ENCODE data around the gene CPSF3.
"Not testable (repeated sequence)": the region's sequence is repeated elsewhere in the genome, so short reads cannot be mapped to it uniquely, and the experiment has no call there.

Gene CPSF3

DNA sequence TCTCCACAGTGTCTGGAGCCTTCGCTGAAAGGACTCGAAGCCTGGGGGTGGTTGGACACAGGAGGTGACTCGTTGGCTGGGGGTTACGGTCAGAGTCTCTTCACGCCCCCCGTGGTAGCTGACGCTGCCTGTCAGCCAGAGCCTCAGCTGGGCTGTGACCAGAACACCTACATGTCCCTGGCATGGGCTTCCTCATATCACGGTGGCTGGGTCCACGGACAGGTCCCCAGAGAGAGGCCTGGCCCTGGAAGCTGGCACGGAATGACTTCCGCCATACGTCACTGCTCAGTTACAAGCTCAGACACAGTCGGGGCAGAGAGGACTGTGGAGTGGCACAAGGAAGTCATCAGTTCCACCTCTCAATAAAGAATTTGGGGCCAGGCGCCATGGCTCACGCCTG is 28.6 kb upstream of the CPSF3 start:
- no peak for DNase-seq (ENCODE audit: low read depth)

DNA sequence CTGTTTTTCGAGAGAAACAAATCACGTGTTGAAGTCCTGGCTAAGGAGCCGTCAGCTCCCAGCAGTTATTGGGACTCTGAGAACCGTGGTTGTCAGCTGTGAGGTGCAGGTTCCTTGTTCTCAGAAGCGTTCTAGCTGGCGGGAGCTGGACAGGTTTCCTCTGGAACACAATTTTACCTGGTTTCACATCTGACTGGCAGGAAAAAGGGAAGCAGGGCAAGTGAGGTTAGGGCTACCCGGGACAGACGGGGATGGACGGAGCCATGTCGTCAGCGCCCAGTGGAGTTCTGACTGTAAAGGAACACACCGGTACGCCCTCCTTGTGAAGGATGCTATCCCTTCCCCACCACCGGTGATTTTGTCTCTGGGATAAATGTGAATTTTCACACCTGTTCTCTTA is 26.3 kb upstream of the CPSF3 start:
- DNase-seq (ENCODE audit: low read depth): no peak

DNA sequence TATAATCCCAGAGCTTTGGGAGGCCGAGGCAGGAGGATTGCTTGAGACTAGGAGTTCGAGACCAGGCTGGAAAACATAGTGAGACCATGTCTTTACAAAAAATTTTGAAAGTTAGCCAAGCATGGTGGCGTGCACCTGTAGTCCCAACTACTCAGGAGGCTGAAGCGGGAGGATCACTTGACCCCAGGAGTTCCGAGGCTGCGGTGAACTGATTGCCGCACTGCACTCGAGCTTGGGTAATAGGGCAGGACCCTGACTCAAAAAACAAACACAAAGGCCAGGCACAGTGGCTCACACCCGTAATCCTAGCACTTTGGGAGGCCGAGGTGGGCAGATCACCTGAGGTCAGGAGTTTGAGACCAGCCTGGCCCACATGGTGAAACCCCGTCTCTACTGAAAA is 25.2 kb upstream of the CPSF3 start:
- DNase-seq (ENCODE audit: low read depth): not testable (repeated sequence)

DNA sequence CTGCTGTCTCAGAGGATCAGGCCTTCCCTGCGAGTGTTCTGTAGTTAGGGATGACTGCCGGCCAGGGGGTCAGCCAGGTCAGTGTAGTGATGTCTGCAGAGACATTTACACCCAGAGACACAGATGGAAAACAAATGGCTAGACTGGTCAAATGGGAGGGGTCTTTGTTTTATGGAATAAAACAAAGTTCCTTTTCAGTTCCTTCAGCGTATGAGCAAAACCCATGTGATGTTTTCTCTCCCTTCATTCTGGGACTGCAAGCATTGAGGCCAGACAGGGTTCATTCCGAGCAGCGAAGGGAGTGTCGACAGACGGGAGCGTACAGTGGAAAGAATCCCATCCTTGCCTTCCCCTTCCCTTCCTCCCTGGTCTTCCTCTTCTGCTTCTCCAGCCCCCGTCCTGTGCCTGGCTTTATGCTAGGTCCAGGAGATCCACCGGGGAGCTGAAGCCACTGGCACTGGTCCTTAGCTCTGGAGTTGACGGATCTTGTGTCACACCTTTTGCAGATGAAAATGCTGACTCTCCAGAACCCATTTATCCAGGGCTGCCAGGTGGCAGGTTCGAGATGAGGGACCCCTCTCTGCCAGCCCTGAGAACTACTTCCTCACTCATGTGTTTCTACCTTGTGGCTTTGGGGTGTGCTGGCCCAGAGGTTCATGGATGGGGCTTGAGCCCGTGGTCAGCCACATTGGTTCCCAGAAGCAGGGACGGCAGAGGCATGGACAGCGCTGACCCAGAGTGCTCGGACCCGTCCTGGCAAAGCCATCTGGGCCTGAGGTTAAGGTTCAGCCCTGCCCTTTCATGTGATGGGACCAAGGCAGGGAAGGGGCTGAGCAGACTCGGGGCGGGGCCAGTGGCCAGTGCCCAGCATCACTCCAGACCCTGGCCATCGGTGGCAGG is 24.3 kb upstream of the CPSF3 start:
- DNase-seq (ENCODE audit: low read depth): no peak

DNA sequence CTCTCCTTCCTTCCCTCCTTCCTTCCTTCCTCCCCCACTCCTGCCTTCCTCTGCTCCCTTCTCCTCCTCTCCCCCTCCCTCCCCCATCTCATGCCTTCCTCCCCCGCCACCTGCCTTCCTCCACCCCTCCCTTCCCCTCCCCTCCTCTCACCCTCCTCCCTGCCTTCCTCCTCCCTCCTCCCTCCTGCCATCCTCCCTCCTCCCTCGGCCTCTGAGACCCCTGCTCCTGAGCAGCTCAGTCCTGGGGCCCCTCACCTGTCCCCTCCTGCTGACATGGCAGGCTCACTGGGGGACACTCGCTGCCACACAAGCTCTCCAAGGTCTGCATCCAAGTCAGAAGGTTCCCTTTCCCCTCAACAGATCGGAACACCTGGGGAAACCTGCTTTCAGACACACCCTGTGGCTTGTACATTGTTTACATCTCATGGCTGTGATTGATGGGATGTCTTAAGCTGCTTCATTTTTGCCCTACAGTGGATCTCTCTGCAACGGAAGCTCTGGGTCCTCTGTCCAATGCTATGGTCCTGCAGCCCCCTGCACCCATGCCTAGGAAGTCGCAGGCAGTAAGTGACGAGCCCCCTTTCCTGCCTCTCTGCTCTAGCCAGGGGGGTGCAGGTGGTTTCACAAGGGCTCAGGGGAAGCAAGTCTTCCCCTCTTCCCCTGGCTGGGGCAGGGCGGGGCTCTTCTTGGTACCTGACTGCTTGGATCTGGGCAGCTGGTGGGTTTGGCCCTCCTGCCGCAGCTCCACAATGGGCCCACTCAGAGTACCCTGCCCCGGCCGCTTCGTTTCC is 23.0 kb upstream of the CPSF3 start:
- no peak for DNase-seq (ENCODE audit: low read depth)

DNA sequence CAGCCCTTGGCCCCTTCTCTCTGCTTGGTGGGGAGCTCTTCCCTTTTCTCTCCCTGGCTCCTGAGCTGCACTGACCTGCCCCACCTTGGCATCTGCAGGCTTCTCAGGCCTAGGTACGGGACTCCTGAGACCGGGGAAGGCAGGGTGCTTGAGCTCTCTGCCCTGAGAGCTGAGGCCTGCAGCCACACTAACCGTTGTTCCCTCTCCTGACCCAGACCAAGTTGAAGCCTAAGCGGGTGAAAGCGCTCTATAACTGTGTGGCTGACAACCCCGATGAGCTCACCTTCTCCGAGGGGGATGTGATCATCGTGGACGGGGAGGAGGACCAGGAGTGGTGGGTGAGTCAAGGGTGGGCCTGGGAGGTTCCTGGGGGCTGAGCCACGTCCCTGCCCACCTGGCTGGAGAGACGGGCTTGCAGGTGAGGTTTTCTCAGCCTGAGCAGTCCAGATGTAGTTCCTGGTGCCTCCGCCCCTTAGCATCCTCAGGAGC is 22.4 kb upstream of the CPSF3 start:
- DNase-seq (ENCODE audit: low read depth): no peak

DNA sequence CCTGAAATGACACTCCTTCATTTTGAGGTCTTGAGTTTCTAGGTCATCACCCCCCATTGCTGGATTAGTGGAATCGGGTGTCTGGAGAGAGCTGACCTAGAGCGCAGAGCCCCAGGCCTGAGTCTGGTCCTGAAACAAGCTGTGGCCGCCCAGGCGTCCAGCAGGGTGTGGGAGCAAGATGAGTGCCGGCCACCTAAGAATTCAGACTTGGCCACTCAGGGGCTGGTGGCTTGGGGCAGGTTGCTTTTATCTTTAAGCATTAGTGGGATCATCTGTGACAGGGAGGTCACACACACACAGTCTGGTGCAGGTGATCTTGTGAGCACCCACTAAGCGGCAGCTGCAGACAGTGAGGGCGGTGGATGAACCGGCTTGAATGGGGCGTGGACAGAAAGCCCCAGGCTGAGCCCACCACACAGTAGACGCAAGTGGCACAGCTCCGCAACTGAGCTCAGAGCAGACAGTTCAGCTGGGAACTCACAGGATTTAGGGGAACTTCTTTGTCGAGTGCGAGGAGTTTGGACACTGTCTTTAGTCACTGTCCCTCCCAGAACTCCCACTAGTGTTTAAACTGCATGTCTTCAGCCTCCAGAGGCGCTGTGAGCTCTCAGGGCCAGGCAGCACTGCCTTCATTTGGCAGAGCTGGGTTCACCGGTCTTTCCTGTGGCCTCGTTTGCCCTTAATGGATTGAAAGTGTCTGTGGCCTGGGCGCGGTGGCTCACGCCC is 21.6 kb upstream of the CPSF3 start:
- no peak for DNase-seq (ENCODE audit: low read depth)

DNA sequence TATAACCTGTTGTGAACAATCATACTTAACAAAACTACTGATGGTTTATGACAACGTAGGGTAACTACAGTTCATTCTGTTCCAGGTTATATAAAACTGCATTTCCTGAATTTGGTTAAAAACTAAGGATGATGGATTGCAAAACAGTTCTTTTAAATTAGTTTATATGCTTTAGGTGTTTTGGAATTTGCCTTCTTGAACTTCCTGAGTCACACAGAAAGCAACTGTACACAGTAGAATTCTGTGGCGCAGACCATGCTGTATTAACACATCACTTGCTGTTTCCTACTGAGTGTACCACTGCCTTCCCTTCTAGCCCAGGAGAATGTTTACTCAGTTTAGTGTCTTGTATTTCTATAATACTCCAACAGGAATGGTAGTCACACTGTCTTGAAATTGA is 19.5 kb upstream of the CPSF3 start:
- peak; percentile 68 for DNase-seq (ENCODE audit: low read depth)

DNA sequence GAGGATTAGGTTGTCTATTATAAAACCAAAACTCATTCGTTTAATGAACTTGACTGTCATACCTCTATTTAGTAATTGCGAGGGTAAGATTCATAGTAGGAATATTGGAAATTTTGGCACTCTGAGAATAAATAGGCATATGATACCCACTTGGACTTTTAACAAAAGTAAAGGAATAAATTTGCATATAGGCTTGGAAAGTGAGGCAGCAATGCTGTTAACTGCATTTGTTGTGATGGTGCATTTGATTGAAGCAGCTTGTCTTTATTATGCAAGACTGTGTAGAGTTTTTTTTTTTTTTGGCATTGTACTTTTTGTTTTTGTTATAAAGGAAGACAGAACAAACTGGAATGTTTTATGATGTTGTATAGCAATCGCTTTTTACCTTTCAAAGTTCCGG is 19.0 kb upstream of the CPSF3 start:
- DNase-seq (ENCODE audit: low read depth): no peak

DNA sequence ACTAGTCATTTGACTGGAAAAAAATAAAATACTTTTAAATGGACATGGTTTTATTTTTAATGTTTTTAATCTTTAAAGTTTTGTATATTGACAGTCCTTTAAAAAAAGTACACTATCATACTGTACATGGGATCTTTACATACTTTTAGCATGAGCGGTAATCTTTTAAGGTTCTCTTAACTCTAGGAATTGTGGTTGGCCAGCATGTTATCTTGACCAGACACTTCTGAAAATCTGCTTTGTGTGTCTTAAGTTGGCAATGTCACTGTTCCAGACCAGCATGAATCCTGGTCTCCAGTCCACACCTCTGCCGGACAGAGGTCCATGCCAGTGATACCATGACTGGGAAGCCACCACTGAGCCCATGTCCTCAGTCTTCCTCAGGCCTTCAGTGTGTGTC is 17.8 kb upstream of the CPSF3 start:
- DNase-seq (ENCODE audit: low read depth): peak; percentile 62

DNA sequence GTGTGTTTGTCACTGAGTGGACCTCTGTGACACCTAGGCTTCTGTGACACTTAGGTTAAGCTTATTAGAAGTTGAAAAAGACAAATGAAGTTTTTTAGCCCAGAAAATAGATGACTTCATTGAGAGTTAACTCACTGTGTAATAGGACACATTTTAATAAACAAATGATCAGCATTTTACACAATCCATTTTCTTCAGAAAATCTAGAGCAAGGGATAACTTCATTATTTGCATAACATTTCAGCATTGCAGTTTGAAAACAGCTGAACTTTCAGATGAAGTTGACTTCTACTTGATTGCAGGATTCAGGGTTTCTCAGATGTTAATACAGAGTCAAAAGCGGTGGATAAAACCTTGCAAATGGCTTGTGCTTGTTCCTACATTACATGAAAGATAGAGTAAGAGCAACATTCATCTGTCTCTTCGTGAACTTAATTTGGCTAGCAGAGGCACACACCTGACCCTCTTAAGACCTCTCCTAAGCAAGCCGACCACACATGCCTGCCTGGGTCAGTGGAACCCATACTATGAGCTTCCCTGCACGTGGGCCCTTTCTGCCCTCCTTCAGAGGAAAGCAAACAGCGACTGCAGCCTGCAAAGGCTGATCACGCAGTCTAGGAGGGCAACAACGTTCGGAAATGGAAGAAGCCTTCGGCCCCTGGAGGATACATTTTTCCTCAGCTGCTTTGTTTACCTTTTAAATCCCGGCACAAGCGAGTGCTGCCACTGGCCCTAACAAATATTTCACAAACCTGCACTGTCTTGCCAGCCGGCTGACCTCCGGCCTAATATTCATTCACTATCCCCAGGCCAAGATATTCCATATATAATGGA is 16.7 kb upstream of the CPSF3 start:
- no peak for DNase-seq (ENCODE audit: low read depth)

DNA sequence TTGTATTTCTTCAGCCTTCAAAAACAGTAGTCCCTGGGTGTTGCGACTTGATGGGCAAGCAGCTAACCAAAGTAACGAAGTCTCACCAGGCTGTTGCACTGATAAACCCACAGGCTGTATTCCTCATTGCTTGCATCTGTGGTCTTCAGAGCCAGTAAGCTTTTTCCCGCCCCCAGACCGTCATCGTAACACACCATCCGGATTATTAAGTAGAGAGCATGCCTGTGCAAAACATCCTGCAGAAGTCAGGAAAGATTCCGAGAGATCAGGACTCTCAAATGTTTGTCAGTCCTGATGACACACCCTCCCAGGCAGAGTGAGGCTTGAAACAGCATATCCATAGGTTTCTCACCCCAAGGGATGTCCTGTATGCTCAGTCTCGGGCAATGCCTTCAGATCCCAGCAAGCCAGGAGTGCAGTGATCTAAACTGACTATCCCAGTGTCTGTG is 16.1 kb upstream of the CPSF3 start:
- DNase-seq (ENCODE audit: low read depth): no peak

DNA sequence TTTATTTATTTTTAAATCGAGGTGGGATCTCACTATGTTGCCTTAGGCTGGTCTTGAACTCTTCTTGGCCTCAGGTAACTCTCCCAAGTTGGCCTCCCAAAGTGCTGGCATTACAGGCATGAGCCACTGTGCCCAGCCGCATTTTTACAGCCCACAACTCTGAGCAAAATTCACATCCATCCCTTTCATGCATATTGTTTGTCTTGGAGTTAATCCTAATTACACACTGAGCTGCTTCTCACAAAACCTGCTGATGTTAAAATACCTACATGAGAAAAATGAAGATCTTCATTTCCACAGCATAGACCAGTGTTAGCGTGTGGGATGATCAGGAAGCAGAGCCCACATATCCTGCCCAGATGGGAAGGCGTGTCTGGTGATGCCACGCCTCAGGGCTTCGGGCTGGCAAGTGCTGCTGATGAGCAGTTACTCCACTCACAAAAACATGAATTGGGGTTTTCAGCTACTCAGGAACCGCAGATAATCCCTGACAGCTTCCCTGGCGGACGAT is 14.8 kb upstream of the CPSF3 start:
- peak; percentile 41 for DNase-seq (ENCODE audit: low read depth)

DNA sequence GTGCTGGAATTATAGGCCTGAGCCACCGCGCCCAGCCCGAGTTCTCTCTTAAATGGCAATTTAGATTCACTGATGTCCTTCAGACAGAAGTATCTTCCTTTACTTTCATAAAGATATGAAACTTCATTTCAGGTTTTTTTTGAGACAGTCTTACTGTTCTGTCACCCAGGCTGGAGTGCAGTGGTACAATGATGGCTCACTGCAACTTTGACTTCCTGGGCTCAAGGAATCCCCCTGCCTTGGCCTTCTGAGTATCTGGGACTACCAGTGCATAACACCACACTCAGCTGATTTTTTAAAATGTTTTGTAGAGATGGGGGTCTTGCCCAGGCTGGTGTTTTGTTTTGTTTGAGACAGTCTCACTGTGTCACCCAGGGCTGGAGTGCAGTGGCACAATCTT is 13.3 kb upstream of the CPSF3 start:
- no peak for DNase-seq (ENCODE audit: low read depth)

DNA sequence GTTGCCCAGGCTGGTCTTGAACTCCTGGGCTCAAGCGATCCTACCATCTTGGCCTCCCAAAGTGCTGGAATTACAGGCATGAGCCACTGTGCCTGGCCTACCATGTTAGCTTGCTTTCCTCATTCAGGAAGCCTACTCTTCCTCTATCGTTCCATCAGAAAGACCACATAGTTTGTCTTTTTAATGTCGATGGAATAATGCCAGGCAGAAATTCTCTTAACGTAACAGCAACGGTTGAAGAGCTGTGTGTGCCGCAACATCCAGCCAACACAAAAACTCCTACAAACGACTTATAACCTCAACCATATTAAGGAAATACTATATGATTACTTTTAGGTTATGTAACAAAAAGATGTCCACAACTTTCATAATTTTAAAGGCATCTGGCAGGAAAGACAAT is 10.7 kb upstream of the CPSF3 start:
- no peak for DNase-seq (ENCODE audit: low read depth)

DNA sequence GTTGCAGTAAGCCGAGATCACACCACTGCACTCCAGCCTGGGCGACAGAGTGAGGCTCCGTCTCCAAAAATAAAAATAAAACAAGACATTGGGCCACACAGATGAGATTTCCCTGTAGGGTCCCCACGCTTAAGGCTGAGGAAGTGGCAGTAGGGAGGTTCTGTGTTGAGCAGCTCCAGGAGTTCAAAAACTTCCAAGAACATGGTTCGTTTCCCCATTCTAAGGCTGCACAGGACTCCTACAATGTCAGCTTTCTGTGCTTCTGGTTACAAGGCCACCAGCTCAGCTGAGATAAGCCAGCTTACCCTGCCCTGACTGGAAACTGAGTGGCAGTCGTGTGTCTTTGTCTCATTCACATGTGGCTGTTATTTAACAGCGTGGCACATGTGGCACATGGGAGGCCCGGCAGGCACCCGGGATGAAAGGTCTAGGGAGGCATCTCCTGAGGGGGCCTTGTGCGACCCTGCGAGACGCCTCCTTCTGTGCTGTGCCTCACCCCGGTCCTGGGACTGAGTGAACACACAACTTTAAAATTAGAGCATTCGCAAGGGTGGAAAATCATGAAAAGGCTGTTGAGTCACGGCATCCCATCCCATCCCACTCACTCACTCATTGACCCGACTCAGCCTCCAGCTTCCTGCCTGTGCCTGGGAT is 7.8 kb upstream of the CPSF3 start:
- no peak for DNase-seq (ENCODE audit: low read depth)

DNA sequence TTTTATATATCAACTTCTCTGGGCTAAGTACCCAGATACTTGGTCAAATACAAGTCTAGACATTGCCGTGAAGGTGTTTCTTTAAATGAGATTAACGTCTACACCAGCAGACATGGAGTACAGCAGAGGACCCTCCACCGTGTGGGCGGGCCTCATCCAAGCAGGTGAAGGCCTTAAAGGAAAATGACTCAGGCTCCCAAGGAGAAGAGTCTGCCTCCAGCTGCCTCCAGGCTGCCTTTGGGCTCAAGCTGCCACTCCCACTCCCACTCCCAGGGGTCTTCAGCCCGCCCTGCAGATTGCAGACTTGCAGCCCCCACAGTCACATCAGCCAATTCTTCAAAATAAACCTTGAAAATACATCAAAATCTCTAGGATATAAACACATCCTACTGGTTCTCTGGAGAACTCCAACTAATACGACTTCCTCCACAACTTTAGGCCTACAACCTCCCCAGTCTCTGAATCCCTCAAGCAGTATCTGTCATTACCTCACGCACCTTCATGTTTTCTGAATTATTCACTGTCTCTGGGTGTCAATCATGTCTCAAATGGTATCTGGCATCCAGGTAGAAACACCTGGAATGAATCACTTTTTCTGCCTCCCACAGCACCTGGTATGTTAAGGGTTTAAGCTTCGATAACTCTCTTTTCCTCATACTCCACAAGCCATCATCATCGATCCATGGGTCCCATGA is 7.0 kb upstream of the CPSF3 start:
- DNase-seq (ENCODE audit: low read depth): no peak

DNA sequence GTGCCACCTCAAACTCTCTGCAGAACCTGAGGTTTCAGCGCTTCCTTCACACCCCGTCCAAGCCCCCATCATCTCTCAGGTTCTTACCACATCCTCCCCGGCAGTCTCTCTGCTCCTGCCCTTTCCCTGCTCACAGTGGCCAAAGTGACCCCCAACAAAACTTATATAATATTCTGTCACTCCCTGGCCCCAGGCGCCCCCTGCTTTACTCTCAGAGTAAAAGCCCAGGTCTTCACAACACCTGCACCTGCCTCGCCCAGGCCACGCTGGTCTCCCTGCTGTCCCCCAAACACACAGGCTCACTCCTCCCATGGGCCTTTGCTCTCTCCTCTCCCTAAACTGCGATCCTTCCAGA is 6.5 kb upstream of the CPSF3 start:
- no peak for DNase-seq (ENCODE audit: low read depth)

DNA sequence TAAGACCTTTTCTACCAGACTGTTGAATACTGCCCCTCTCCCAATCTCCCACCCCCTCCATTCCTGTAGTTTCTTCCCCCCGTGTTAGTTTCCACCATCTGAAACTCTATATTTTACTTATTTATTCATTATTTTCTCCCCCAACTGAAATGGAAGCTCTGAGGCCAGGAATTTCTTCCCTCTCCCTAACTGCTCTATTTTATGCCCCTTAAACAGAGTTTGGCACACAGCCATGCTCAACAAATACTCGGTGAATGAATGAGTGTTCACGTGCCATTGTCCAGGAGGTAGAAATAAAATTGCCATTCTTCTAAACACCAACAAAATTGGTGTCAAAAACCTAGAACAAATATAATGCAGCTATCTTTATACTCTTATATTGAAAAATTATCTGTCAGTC is 5.7 kb upstream of the CPSF3 start:
- no peak for DNase-seq (ENCODE audit: low read depth)

DNA sequence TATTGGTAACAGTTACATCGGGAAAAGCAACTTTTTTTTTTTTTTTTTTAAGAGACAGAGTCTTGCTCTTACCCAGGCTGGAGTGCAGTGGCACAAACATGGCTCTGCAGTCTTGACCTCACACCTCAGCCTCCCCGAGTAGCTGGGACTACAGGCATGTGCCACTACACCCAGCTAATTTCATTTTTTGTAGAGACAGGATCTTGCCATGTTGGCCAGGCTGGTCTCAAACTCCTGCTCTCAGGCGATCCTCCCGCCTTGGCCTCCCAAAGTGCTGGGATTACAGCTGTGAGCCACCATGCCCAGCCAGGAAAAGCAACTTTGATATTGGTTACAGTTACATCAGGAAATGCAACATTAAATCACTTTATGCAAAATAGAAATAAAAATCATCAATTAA is 4.7 kb upstream of the CPSF3 start:
- DNase-seq (ENCODE audit: low read depth): no peak

Measured in EH (cell line).